Activated CD8-positive, alpha-beta memory T cell treated with anti-CD3 and anti-CD28 coated beads, Interleukin-2, amount 50 U/mL, for 4 hours (primary cell): ENCODE data around the gene PDCL2.
A peak's percentile ranks its signal among the peaks of the same experiment; 100 is the strongest.
"Not testable (repeated sequence)": the region's sequence is repeated elsewhere in the genome, so short reads cannot be mapped to it uniquely, and the experiment has no call there.

ENCODE experiments used
- DNase-seq: peaks from one replicate; pipeline ENCODE4 v3.0.0-alpha.2; 2020

Gene PDCL2

DNA sequence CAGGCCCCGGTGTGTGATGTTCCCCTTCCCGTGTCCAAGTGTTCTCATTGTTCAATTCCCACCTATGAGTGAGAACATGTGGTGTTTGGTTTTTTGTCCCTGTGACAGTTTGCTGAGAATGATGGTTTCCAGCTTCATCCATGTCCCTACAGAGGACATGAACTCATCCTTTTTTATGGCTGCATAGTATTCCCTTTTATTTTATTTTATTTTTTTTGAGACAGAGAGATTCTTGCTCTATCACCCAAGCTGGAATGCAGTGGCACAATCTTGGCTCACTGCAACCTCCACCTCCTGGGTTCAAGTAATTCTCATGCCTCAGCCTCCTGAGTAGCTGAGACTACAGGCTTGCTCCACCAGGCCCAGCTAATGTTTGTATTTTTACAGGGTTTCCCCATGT is 9.3 kb downstream of the PDCL2 start:
- not testable (repeated sequence) for DNase-seq

DNA sequence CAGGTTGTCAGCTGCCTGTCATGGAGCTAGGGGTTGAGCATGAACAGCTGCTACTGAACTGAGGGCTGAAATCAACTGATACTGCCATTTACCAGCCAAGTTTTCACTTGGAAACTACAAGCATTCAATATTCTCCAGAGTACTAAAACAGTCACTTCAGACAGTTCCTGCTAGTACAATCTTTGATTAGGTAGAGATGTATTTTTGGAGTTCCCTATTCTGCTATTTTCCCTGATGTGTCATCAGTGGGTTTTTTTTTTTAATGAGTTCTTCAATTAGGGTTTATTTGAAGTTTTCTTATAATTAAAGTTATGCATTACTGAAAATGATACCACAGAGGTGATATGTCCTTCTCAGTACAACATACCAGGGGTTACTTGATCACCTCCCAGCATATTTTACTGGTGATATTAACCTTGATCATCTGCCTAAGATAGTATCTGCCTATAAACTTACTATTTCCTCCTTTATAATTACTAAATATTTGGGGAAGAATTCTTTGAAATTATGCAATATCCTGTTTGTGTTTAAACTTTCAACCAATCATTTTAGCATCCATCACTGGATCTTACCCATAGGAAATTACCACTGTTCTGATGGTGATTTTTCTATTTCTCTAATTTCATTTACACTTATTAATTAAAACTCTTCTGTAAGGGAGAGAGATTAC is 13.6 kb downstream of the PDCL2 start:
- DNase-seq: no peak

DNA sequence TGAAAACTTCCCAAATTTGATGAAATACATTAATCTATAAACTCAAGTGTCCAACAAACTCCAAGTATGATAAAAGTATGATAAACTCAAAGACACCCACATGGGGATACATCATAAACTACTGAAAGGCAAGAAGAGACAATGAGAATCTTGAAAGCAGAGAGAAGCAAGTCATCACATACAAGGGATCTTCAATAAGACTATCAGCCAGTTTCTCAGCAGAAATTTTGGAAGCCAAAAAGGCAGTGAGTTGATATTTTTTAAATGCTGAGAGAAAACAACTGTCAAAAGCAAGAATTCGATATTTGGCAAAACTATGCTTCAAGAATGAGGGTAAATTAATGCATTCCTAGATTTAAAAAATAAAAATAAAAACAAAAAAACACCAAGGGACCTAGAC is 16.5 kb downstream of the PDCL2 start:
- no peak for DNase-seq

DNA sequence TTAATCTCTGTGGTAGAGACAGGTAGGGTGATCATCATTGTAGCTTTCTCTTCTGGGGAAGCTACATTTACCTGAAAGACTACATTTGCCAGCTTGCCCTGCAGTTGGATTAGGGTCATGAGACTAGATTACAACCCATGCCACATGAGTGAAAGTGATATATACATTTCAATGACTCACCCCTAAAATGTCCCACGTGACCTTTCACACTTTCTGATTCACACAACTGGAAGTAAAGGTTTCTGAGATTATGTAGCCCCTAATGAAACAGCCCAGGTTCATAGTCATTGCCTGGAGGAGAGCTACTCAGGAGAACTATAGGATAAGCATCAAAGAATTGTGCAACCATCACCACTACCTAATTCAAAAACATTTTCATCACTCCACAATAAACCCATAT is 17.8 kb downstream of the PDCL2 start:
- DNase-seq: no peak

DNA sequence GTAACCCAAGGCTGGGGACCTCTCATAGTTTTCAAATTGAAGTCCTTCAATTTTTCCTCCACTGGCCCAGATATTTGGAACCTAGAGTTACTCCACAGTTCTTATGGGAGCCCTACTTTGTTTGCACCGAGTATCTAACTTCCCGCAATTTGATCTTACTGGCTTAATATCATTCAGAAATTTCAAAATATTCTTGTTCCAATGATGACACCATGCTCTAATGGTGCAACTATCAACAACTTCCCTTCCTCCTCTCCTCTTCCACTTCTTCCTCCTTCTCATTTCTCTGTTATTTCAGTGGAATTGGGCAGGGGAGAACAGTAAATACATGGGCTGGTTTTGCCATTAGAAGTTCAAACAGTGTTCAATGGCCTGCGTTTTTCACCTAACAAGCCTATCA is 20.2 kb downstream of the PDCL2 start:
- no peak for DNase-seq

DNA sequence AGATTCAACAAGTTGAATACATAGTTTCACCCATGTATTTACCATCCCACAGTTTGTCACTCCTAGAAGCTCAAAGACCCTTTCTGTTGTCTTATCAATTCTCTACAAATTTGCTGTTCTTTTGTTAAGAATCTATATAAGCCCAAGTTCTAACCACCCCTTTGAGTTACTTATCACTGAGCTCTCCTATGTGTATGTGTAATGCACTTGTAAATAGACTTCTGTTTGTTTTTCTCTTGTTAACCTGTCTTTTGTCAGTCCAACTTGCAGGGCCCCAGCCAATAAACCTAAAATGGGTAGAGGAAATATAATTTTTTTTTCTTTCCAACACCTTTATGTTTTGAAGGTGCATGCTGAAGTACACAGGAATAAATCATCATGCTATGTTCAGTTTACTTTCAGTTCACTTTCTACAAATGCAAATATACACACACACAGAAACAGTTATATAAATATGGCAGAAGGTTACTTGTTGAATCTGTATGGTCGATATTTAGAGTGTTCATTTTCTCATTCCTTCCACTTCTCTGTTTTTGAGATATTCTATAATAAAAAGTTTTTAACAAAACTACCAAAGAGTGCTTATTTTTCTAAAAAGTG is 23.0 kb downstream of the PDCL2 start:
- DNase-seq: no peak

DNA sequence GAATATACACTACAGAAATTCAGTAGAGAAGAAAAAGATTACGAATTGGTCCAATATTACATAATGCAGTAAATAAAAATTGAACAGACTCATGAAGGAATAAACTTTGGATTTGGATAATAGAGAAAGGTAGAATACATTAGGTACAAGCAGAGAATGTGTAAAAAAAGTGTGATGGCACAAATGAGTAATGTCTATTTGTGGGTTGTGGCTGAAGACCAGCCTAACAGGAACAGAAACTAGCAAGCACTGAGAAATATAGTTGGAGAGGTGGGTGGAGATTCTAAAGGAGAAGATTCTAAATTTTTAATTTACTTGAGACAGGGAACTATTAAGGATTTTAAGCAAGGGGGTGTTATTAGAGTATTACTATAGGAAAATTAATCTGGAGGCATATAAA is 30.2 kb downstream of the PDCL2 start:
- DNase-seq: no peak

DNA sequence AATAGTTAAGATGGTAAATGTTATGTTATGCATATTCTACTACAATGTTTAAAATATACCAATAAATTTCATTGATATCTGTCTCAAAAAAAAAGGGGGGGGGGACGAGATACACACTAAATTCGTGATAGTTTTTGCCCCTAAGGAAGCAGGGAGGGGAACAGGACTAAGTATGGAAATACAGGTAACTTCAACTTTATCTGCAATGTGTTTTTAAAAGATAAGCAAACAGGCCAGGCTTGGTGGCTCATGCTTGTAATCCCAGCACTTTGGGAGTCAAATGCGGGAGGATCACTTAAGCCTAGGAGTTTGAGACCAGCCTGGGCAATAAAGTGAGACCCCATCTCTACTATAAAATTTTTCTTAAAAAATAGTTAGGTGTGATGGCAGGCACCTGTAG is 31.9 kb downstream of the PDCL2 start:
- DNase-seq: no peak

DNA sequence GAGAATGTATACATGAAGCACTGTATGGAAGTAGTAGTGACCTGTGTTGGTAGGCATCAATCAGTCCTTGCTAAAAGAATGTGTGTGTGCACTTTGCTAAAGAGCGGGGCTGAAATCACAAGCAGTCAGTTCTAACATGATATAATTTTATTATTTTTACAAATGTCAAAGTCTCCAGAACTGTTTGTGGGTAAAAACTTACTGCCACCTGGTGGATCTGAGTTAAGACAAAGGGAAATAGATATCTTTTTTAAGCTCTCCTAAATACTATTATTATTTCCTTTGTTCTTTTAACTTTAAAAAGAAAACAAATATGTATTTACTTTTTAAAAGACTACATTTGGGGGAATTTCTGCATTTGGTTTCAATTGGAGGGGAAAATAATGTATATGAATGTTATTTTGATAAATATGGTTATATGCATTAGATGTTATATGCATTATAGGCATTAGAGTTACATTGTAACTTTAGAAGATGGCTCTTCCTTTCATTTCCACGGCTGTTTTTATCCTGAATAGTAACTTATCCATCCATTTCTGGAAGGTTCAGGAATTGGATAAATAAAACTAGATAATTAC is 37.5 kb downstream of the PDCL2 start:
- DNase-seq: no peak

DNA sequence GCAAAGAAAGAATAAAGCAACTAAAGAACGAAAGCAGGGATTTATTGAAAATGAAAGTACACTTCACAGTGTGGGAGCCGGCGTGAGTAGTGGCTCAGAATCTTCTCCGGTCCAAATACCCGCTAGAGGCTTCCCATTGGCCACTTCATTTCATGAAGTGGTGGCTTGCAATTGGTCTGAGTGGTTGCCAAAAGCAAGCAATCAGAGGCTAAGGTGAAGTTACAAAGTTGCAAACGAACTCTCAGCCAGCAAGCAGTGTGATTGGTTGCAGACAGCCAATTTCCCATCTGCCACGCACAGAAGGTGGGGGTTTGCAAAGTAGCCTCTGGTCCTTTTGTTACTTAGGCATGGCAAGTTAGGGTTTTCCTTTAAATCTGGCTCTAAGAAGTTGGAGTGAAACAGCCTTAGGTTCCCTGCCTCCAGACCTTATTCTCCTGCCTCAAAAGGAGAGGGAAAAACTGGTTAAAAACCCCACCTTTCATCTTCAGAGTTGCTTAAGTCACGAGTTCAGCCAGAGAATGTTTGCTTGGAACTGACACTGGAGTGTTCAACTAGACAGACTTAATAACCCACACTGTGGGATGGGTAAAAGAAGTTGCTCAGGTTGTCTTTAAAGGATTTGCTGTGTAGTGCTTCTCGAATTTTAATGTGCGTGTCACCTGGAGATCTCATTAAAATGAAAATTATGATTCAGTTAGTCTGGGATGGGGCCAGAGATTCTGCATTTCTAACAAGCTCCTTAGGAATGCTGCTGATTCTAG is 38.4 kb downstream of the PDCL2 start:
- no peak for DNase-seq

DNA sequence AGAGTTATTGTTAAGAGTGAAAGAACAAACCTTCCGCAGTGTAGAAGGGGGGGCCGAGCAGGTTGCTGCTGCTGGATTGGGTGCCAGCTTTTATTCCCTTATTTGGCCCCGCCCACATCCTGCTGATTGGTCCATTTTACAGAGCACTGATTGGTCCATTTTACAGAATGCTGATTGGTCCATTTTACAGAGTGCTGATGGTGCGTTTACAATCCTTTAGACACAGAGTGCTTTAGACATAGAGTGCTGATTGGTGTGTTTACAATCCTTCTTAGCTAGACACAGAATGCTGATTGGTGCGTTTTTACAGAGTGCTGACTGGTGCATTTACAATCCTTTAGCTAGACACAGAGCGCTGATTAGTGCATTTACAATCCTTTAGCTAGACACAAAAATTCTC is 40.1 kb downstream of the PDCL2 start:
- not testable (repeated sequence) for DNase-seq

DNA sequence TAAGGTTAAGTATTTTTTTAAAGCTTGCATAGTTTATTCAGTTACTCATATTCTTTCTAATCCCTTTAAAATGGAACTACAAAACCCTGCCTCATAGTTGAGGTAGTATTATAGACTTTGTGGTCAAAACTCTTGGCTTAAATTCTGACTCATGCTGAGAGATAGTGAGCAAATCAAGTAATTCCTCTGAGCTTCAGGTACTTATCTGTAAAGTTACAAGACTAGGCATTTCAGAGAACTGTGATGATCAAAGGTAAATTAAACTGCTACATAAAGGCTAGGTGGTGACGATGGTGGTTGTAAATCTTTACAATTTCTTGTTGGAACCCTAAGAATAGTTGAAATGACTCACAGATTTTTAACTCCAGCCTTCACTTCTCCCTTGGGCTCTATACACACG is 42.2 kb downstream of the PDCL2 start:
- DNase-seq: no peak

DNA sequence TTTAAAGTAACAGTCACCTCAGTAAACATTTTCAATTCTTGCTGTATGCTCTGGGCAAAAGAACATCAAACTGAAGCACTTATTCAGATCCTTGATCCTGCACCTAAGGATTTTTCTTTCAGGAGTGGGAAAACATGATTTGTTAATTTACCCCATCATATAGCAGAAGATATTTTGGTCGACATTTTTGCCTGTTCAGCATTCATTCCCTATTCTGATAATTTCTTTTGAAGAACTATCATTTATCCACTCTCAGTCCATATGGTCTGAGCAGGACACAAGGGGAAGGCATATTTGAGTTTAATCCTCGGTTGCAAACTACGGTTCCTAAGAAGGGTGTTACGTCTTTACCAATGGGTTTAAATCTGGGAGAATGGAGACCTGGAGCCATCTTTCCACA is 44.1 kb downstream of the PDCL2 start:
- DNase-seq: no peak

DNA sequence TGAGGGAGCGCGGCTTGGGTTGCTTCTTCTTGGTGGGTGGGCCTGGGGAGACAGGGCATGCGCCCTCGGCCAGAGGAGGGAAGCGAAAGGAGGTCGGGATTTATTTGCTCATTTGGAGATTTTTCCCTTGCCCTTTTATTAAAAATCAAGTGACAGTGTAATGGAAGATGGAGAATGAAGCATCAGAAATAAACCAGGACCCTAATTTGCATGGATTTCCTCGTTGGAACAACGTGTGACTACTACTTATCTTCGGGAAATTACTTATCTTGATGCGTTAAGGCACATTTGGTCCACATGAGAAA is 44.6 kb downstream of the PDCL2 start:
- DNase-seq: no peak

DNA sequence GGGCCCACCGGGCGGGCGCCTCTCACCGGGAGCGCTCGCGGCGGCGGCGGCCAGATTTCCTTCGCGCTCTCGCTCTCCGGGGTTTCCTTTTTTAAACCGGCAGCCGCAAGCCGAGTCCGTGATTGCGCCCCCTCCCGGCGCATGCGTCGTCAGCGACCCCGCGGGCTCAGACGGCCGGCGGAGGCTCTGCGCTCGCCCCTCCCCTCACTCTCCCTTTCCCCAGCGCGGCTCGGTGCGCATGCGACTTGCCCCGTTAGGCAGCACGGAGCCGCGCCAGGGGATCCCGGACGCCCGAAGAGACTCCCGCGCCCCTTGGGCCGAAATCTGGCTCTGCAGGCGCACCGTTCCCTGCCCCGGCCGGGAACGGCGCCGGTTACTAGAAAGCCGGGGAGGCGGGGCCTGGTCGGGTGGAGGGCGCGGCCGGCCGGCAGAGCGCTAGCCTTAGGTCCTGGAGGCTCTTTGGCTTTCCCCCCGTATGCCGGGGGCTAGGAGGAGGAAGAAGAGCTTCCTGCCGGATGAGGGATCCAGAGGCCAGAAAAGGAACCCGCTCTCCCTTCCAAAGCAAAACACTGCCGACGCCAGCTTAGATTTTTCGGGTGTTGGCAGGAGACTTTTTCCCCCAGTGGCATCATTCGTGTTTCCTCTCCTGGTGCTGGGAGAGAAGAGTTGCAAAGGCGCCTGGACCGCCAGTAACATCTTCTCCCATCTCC is 45.1 kb downstream of the PDCL2 start, which contains the start of gene CLOCK:
Gene CLOCK (minus strand): TSS at position 154 of the 710 bp plus-strand sequence. CDS start 64,124 bp downstream, outside the sequence.
- peak; percentile 84 for DNase-seq

DNA sequence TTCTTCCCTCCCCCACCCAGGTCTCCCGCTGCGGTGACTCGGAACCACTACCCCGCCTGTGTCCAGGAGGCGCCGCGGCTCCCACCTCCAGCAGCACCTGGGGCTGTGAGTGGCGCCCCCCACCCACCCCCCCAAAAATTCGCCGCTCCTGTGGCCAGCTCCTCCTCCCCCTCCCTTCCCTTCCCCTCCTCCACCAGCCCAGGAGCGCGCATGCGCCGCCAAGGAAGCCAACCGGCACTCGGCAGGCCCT is 45.6 kb downstream of the PDCL2 start:
- no peak for DNase-seq

DNA sequence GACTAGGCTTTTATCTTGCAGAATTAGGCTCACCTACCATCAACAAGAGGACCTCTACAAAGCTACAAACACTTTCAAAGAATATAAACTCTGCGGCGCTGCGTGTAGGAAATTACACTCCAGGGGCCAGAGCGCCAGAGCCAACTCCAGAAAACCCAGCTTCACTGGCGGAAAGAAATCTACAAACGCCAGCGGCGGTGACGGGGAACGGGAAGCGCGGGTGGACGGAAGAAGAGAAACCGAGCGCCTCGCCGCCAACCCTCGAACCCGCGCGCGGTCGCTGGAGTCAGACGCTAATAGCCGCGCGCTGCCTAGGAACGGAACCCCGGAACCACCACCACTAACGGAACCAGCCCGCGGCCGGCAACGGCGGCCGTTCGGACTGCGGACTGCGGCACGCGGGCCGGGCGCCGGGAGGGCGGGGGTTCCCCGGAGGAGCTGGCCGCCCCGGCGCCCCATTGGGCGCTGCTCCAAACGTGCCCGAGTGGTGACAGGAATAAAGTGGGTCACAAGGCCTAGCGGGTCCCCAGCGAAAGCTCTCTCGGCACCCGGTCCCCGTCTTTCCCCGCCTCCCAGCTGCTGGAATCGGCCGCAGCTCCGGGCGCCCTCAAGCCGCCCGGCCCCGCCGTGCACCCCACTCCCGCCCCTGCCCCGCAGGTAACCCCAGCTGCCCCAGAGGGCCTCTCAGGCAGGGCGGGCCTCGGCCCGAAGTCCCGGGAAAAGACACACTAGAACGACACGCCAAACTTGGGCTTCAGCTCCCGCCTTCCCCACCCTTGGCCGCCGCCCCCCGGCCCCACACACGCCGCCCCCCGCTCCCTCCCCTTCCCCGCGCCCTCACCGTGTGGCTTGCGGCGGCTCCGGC is 46.2 kb downstream of the PDCL2 start:
- peak; percentile 61 for DNase-seq

DNA sequence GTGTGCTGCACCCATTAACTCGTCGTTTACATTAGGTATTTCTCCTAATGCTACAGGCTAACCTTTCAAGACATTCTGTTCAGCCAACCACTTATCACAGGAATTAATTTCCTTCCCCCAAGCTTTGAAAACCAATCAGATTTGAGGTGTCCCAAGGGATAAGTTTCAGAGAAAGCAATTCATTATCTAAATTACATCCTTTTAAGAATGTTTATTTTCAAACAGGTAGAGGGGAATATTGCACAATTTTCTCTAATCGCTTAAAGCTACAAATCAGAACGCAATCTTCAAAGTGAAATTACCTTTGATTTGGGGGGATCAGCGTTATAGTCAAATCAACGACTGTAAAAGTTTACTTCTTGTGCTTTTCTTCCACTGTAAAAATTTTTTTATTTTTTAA is 46.9 kb downstream of the PDCL2 start:
- DNase-seq: no peak

DNA sequence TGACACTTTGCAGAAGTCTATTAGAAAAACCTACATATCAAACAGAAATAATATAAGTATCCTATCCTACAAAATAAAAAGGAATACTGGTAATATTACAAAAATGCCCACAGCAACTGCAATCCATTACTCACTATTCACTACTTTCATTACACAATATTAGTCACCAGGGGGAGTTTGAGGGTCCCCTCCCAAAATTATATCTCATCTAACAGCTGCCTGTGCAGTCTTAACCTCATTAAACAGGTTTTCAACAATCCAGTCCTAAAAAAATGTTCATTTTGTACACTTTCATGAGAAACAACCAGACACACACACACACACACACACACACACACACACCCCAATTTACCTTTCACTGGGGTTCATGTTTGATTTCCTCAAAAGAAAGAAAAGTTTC is 48.2 kb downstream of the PDCL2 start:
- DNase-seq: no peak

DNA sequence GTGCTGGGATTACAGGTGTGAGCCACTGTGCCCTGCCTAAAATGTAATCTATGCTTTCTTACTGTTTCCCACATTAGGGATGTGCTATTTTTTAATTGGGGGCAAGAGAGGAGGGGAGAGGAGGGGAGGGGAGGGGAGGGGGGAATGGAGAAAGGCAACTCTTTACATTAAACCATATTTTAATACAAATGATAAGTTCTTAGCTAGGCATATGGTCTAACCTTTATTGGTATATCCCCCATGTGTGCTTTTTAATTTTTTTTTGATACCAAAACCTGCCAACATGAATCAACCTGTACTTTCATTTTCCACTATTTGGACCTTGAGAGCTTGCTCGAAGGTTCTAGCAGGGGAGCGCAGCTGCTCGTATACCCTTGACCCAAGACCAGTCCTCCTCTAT is 51.8 kb downstream of the PDCL2 start:
- DNase-seq: no peak

DNA sequence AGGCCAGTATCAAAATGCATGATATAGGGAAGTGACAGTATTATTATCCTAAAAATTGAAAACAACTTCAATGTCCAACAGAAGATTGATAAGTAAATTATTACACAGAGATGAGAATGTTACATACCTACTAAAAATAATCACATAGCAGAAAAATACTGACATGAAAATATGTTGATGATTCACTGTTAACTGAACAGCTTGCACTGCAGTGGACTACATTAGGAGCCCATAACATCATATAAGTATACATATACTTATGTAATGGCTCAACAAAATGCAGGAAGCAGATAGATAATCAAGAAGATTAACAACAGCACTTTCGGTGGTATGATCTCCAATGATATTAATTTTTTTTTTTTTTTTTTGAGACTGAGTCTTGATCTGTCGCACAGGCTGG is 52.4 kb downstream of the PDCL2 start:
- DNase-seq: no peak

DNA sequence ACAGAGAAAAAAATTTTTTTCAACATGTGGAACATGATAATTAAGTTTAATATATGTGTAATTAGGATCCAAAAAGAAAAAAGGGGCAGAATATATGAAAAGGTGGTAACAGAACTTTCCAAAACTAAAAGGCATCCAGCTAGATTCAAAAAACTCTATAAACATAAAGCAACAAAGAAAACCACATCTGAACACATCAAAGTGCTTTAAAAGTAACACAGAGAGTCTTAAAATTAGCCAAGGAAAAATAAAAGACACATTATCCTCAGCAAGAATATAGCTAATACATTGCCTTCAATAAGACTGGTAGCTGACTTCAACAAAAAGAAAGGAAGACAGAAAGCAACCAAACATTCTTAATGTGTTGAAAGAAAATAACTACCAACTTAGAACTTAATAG is 53.5 kb downstream of the PDCL2 start:
- no peak for DNase-seq

DNA sequence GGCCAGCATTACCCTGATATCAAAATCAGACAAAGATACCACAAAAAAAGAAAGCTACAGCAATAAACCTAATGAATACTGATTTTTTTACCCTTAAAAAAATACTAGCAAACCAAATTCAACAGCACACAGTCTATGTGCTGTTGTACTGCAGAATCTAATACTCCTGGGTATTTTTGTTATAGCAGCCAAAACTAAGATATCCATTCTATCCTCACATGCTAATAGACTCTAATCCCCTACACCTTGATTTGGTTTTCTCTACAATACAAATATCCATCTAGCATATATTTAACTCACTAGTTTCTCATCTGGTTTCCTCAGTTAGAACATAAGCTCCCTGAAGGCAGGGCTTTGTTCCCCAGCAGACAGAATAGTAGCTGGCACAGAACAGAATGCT is 57.7 kb downstream of the PDCL2 start:
- DNase-seq: no peak
